Measurements from ENCODE around the gene CPXM2.

The CPXM2 gene

DNA sequence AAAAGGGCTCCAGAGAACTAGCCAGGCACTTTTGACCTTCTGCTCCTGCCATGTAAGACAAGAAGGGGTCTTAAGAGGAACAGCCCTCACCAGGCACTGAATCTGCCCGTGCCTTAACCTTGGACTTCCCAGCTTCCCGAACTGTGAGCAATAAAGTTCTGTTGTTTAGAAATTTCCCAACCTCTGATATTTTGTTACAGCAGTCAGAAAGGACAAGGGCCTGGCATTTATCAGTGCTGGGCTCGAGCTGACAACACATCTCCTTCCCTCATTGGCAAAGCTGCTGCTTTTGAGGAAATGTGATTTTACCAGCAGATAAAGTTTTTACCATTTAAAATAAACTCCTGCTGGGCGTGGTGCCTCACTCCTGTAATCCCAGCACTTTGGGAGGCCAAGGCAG, 122.0 kb downstream of the CPXM2 start:
- DNase-seq: no peak

DNA sequence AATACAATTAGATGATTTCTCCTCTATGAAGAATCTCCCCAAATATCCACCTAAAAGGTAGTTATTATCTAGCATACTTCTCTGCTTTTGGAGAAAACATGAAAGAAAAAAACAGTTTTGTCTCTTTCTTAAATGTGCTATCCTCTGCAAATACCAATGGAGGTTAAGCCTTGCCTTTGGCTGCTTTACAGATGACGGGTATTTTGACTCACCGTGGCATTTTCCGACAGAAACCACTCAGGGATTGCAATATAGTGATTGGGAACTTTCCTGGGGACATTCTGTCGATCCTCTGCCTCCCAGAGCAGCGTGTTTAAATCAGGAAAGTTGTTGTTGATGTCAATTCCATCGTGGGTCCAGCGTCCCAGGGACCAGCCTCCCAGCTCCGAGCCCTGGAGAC, 124.8 kb downstream of the CPXM2 start:
- no peak for DNase-seq

DNA sequence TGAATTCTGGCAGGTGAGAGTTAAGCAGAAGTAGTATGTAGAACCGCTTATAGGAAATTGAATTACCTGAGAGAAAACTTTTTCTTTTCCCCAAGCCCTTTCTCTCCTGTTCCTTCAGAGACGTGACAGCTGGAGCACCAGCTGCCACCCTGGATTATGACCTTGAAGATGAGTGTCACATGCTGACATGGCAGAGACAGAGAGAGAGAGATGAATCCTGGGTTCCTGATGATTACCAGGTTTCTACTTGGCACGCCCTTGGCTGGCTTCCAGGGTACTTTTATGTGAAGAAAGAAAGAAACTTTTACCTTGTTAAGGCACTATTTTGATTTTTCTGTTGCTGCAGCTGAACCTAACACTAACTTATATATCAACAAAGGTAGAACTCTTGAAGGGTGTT, 125.6 kb downstream of the CPXM2 start:
- DNase-seq: no peak

DNA sequence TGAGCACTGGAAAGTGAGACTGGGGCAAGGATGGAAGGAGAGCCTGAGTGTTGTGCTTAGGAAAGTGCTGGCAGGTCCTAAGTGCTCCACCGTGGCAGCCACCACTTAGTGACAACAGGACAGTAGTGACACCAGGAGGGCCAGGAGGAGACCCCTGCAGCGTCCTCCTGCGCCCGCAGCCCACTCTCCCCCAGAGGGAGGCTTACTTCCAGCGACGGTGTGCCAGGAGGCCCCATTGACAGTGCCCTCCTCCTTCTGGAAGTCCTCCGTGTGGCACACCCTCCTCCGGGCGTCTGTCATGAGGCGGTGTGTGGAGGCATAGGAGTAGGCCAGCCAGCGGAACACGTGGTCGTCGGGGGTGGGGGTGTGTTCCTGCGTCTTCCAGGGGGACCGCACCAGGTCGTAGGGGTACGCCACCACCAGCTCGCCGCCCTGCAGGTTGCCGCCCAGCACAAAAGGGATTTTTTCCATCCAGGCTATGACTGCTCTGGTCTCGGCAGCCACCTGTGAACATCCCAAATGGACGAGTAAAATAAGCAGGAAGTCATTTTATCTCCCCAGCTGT, 129.9 kb downstream of the CPXM2 start:
- no peak for DNase-seq

DNA sequence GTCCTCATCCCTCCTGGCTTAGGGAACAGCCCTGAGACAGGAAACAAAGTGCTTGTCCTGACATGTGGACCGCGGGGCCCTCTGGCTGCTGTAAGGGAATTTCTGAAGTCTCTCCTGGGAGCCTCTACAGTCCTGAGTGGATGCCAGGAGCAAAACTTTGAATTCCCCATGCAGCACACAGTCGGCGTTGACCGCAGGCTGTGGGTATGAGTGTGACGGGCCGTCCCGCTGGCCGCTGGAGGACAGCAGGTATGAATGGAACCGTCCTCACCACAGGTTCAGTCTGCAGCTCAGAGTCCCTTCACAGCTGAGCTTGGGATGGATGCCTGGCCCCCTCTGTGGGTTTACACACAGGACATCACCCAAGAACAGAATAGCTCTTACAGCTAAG, 130.6 kb downstream of the CPXM2 start:
- DNase-seq: no peak

DNA sequence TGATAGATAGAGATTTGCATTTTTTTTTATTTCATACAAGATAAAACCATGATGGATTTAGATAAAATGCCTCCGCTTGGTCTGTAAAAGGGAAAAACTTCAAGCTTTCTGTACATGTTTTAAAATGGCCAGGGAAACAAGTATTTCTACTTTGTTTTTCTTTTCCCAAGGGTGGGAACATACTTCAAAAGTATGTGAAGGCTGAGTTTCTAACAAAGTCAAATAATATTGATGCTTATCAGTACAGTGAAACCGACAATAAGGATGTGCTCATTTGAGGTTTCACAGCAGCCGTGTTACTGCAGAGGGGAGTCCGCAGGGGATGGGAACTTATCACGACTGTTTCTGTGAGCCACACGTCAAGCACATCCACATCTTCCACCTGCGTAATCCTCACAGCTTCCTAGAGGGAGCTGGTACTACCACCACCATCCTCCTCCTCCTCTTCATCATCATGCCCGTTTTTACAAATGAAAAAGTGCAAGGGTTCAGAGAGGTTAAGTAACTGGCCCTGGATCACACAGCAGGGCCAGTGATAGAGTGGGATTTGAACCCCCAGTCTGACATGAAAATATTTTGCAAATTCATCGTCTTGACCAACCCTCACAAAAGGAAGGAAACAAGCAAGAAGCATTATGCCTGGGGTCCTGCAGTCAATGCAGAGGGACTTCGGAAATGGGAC, 131.1 kb downstream of the CPXM2 start:
- no peak for DNase-seq

DNA sequence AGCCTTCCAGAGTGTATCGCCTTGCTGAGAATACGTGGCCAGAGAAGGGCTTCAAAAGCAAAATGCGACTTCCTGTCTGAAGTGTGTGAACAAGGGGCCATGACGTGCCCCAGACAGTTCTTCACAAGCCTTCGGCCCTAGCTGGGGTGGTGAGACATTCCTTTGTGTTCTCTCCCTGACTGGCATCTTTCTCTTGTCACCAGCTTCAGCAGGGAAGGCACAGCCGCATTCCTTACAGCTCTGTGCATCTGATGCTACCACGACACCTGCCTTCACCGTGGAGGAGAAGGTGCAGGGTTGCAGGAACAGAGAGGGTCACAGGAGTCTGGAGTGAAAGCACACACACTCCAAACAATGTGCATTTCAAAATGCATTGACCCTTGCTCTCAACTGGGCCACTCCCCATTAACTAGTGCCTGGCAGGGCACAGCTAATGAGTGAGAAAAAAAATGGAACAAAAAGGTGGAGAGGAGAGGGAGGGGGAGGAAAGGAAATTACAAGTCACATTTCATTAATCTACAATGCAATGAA, 132.0 kb downstream of the CPXM2 start:
- no peak for DNase-seq

DNA sequence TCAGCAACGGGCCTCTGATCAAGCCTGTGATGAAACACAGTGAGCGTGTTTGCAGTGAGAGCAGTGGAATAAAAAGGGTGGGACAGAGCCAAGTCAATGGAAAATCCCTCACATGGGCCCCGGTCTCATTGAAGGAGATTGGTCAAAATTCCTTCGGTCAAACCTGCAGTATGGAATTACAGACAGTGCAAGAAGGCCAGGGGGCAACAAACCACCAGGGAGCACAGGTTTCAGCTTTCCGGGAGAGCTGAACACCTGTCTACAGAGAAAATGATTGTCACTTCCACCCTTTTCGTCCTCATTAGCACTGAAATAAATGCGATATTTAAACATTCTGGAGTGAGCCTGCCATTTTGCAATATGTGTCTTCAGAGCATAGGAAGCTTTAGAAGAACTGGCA, 132.6 kb downstream of the CPXM2 start:
- no peak for DNase-seq

DNA sequence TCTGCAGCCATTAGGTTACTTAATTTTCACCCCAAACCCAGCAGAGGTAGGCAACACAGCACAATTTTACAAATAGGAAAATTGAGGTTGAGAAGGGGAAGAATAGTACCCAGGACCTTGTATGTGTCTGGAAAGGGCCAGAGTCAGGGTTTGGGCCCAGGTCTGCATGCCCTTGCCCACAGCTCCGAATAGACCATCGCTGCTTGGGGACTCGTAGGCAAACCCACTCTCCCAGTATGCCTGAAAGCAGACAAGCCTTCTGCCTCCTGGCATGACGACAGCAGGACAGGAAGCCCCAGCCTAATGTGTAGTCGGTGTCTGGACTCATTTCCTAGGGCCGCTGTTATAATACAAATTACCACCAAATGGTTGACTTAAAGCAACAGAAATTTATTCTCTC, 133.8 kb downstream of the CPXM2 start:
- no peak for DNase-seq

DNA sequence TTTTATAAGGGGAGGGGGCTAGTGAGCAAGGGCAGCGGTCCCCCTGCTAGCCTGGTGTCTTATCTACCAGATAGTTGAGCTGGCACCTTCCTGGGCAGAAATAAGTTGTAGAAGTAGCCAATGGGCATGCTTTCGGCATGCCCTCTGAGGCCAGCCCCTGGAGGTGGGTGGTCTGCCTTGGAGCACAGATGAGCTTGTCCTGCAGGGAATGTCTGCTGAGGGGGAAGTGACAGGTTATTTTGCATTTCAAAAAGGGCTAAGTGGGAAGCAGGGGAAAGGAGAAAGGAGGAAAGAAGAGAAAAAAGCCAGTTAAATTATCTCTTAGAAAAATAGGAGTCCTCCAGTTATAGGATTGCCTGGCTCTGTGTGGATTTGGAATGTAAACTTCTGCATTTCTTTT, 136.5 kb downstream of the CPXM2 start:
- DNase-seq: no peak

DNA sequence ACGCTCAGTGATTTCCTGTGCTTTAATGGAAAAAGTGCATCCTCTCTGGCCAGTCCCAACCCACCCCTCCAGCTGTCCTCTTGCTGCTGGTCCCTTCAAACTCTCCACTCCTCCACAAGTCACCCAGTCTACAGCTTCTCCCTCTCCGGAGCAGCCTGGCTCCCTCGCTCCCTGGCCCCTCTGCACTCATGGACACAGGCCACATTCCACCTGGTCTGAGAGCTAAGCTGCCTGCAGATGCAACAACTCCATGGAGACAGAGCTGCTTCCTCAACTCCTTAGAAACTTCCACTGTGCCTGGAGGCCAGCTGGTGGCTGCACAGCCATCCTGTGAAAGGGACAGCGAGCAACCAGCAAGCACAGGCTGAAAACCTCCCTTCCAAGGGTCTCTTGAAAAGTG, 137.5 kb downstream of the CPXM2 start:
- no peak for DNase-seq

DNA sequence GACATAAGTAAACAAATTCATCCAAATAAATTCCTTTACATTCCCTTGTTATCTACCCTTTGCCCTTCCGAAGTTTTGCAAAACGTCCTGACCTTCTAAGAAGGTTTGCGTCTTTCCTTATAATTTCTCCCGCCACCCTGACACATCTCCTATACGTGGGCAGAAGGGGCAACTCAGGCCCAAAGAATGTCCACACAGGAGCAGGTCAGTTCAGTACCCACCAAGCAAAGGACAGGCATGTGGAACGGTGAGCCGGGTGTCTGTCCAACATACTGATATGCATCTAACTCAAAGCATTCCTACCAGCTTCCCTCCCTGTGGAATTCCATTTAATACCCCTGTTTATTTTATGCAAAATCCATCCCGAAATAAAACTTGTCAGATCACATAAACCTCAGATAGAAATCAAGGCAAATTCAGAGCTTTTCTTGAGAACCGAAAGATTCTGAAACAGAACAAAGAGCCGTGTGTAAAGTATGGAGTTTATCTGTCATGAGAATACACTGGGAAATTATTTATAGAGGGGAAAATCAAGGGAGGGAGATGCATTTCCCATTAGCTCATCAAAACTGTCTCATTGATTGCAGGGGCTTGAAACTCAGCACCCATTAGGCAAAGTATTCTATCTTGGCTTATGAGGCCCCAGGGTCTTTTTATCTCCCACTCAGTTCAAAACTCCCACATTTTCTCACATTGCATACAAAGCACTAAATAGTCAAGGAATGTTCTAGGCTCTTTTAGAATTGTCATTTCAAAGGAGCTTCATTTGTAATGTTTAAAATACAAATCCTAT, 140.1 kb downstream of the CPXM2 start:
- no peak for DNase-seq

DNA sequence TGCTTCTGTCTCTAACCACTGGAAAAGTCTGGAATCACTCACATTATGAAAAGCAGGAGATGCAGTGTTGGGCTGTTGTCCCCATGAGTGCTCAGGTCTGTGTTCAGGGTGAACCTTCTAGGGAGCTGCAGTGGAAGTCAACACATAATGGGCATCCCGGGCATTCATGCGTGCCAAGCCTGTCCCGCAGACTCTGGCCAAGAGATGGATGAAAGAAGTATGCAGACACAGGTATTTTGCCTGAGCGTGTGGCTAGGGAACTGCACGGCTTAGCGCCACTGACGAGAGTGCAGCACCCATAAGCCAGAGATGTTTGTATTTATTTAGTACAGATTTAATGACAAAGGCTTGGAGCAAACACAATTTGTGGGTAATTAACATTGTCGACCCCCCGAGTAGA, 140.7 kb downstream of the CPXM2 start:
- DNase-seq: no peak

DNA sequence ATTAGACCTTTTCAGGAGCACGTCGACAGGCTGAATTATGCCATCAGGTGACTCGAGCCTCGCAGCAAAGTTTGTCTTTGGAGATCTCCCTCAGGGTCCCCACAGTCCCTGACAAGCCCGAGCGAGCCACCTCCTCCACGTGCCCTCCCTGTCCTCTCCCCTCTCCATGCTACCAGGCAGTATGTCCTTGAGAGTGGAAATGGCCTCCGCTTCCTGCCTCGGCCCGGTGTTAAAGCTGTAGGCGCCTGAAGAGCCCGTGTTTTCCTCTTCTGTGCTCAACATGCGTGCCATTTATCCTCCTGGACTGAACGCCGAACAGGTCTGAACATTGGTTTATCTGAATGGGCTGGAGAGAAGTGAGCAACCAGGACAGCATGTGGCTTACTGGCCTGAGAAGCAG, 142.9 kb downstream of the CPXM2 start:
- DNase-seq: no peak

DNA sequence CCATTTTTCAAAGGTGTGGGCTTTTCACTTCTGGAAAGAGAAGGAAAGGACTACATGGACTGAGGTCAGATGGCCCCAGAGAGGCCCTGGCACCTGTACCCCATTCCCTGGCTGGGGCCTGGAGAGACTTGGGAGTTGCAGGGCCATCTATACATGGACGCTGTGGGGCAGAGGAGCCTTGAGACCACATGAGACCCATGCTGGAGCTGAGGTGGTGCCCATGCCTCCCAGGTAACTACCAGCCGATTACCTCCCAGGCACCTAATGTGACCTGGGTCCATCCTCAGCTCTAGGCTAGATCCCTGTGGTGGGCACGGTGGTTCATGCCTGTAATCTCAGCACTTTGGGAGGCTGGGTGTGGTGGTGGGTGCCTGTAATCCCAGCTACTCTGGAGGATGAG, 144.2 kb downstream of the CPXM2 start:
- DNase-seq: no peak

DNA sequence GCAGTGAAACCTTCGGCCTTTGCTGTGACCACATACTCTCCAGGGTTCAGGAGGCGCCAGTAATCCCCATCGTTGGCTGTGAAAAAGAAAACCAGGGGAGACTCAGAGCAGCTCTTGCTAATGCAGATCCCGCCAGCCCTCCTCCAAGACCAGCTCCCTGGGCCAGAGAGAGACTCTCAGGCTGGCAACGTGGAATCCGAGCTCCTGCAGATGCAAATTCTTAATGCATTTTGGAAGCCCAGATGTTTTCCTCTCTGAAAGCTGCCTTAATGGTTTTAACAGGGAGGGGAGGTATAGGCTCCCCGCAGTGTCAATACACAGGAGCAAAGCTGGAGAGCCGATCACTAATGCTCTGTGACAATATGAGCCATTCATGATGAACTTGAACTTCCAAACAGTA, 144.7 kb downstream of the CPXM2 start:
- no peak for DNase-seq

DNA sequence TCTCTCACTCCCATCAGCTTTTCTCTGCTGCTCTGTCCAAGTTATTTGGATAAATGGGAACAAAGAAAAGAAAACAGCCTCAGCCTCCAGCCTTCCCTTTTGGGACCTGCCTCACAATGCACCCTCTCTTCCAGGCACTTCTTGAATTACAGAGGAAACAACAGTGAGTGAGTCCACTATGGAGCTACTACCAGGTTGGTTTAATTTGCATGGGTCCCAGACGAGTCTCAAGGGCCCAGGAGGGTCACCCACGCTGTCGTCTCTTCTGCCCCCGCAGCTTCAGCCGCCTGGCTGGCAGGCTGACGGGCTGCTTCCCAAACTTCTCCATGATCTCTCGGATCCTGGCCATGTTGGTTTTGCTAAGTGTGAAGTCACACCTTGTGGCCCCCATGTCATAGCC, 145.1 kb downstream of the CPXM2 start:
- no peak for DNase-seq

DNA sequence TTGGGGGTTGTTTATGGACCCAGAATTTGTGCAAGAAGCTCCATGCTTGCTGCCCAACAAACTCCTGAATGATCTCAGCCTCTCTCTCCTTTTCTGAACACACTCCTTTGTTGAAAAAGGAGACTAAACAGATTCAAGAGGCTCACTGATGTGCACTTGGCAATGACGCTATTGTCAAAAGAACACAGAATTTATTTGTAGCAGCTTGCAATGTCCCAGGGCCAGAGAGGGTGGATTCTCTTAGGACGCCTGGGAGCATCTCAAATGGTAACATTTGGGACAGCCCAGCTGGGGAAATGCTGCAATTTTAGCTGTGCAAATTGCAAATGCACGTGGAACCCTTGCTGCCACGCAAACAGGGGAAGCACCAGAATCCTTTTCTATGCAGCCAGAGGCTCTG, 145.5 kb downstream of the CPXM2 start:
- DNase-seq: no peak

DNA sequence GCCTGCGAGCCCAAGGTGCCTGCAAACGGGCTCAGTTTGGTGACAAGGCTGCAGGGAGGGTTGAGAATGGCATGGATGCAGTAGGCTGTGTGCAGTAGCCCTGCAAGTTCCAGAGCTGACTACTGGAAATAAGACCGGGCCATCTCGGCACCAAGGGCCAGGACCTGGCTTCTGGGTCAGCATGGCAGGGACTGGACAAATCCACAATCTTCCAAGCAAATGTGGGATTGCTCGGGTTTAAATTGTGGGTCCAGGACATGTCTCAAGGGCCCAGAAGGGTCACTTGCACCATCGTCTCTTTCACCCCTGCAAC, 147.4 kb downstream of the CPXM2 start:
- DNase-seq: no peak

DNA sequence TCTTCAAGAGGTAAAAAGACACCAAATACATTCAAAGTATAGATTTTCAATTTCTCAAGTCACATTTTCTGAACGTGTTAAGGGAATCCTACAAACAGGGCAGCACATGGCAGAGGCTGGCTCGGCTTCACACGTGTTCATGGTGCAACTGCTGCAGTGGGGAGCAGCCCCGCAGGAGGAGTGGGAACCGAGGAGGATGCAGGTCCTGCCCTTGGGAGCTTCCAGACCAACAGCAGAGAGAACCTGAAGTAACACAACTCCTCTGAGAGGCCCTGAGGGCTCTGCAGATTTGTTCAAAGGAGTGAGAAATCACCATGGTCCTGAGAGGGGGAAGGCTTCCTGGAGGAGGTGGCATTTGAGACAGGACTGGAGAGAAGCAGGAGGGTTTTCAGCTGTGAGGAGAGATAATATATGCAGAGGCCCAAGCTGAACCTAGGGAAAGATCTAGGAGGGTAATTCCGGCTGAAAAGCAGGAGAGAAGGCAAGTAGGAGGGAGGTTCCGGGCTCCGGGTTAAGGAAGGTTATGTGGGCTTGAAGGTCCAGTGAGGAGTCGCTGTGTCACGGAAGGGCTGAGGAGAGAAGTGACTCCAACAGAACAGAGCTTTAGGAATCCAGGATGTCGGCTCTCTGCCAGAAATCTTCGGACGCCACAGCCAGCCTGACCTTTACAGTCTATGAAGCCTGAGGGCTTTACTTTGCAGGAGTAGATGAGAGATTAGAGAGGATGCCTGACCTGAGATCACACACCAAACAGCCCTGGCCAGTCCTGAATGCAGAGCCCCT, 148.0 kb downstream of the CPXM2 start:
- DNase-seq: no peak

DNA sequence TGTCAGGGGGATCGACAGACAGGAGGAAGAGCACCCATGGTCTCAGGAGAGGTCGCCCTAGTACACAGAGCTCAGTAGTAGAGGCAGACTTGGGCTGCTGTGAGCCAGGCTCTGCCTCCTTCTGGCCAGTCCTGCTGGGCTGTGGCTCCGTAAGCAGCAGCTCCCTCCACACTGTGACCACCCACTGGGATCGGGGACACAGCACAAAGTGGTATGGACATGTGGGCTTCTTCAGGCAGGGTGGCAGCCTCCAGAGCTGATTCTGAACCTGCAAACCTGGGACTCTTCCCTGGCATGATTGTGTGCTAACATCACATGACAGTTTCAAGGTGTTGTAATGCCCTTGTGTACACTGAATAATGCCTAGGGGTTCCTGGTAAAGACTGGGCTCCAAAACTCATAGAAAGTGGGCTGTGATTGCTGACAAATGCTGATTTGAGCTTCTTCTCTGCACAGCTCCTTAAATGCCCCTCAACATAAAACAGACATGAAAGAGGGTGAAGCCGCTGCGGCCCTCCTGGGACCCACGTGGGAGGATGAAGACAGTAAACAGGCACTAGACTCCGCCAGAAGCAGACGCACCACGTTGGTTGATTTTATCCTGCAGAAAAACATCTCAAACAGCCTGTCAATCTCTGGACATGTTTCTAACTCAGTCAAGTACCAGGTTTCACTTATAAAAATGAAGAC, 148.7 kb downstream of the CPXM2 start:
- no peak for DNase-seq

DNA sequence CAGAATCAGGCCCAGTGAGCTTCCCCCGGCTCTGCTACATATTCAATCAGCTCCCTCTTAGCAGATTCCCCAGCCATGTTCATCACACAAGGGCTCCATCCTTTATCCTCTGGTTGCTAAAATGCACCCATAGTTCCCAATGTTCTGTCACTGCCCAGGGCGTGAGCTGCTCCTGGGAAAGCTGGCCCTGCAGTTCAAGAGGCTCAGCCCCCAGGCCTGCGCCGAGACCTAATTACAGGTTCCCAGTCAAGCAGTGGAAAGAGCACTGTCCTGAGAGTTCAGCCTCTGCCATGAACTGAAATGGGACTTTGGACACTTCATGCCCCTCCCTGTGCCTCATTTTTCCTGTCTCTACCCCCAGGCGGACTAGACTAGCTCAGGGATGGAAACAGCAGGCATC, 149.9 kb downstream of the CPXM2 start:
- DNase-seq: no peak

DNA sequence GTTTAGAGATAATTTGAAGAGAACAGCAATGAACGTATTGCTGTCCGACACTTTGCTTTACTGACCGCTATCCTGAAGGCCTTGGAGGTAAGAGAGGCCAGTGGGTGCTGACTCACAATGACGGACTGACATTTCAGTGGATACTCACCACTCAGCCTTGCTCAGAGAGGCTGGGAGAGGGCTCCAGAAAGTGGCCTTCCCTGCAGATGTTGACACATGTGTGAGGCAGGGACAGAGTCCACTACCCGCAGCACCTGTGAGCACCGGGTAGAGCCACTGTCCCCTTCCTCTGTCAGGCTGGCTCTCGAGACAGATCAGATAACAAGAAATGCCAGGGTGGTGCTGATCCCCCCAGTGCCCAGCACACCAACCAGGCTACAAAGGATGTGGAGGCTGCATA, 150.5 kb downstream of the CPXM2 start:
- DNase-seq: no peak
